Measurements from ENCODE around the gene OR51V1. TPM values are rescaled to one million over a fixed set of nuclear protein-coding genes. Genes with fewer than 3 reads are reported as not detected.

OR51V1 gene
- total and polyA plus RNA-seq, 2 of the 13 experiments (the other 11 are each of a cell fraction or from before 2014, with no cell fraction given): not detected

DNA sequence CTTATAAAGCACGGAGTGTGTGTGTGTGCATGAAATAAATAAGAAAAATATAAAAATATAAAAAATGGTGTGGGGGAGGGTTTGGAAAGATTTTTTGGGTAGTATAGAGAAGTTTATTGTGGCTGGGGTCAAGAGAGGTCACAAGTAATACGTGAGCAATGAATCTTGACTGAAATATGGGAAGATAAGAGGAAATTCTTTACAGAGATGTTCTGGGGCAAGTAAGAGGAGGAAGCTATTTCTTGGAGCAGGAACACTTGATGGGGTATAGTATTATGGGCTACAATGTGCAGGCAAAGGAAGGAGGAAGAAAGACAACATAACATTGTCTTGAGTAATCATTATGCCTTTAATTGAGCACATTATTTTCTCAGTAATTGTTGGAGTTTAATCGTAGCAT, 31.7 kb upstream of the OR51V1 start (continued):
- TF ChIP-seq, protein P1, sequence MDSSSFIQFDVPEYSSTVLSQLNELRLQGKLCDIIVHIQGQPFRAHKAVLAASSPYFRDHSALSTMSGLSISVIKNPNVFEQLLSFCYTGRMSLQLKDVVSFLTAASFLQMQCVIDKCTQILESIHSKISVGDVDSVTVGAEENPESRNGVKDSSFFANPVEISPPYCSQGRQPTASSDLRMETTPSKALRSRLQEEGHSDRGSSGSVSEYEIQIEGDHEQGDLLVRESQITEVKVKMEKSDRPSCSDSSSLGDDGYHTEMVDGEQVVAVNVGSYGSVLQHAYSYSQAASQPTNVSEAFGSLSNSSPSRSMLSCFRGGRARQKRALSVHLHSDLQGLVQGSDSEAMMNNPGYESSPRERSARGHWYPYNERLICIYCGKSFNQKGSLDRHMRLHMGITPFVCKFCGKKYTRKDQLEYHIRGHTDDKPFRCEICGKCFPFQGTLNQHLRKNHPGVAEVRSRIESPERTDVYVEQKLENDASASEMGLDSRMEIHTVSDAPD (CRISPR knock-in tag; IDR thresholded peaks at IDR 0.05): no peak
- no peak for TF ChIP-seq KAT8 (CRISPR knock-in tag; IDR thresholded peaks at IDR 0.05)

DNA sequence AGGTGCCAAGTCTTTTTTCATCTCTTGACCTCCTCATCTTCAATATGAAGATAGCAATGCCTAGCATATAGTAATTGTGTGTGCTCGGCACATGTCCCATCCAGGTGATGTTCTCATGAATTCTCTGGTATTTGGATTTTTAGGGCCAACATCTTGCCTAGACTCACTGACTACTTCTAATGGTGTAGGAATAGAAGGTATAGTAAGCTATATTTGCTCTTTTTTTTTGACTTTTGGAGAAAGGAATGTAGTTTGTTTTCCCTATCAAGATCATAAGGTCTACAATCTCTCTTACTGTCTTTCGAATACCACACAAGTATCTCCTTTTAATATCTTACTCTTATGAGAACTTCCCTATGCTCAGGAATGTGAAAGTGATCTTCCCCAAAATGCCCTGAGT, 30.6 kb upstream of the OR51V1 start:
- Histone ChIP-seq H2AFZ (ENCODE audit: low read length) (no peak overlapping the region), H3K4me3 (replicated peaks in 1 of 3; ENCODE audit: insufficient read depth in 1 of 3, low read depth in 2 of 3, low read length in 3 of 3) (no peak overlapping the region), H3K4me2 (ENCODE audit: low read depth, low read length) (no peak overlapping the region), H3K9me3 (ENCODE audit: low read length) (no peaks in the 10 kb centered on the region), H3K9ac (ENCODE audit: insufficient read depth, low read depth, low read length) (no peak overlapping the region), H3K27me3 (ENCODE audit: control insufficient read depth in 1 of 2, insufficient read depth in 2 of 2, low read length in 2 of 2) (no peaks in the 10 kb centered on the region; a peak in 1 of 5 replicates), H3K79me2 (ENCODE audit: insufficient read depth, low read length) (no peaks in the 10 kb centered on the region), H3K36me3 (replicated peaks in 1 of 2; ENCODE audit: control insufficient read depth in 1 of 2, insufficient read depth in 2 of 2, low read length in 2 of 2) (no peaks in the 10 kb centered on the region), H3K4me1 (ENCODE audit: insufficient read depth, low read length) (no peaks in the 10 kb centered on the region), H4K20me1 (ENCODE audit: insufficient read depth, low read length) (no peaks in the 10 kb centered on the region; the same call in 1 of the 2 replicates), H3K27ac (ENCODE audit: extremely low read length, insufficient read depth, low read length) (no peak overlapping the region)
- DNase-seq (ENCODE audit: low spot score): no peak
- ChIA-PET POLR2A (no interaction called here), CTCF (ENCODE audit: low intra/inter-chr PET ratio, low total read pairs) (no interaction called here)
- in situ Hi-C loops (cut with HindIII; ENCODE audit: extremely low pct_ligation_motif_present, low pct_unique_long_range_greater_than_20kb): no loop called here
- FAIRE-seq: no peak
- WGBS (ENCODE audit: low lambda C conversion rate): 2% methylated on average over 2 of the region's 2 CpGs
- intact Hi-C loops (cut with micrococcal nuclease; ENCODE audit: unreplicated experiment): no loop called here
- no peak for ATAC-seq
- no TSS peak for BruUV-seq (replicated peaks)
- TF ChIP-seq HOXA7 (CRISPR knock-in tag; IDR thresholded peaks at IDR 0.05): no peak
- no peak for TF ChIP-seq KDM5A (IDR thresholded peaks at IDR 0.05; ENCODE audit: borderline replicate concordance, low read length)
- TF ChIP-seq ZNF788 (CRISPR knock-in tag; IDR thresholded peaks at IDR 0.05; ENCODE audit: borderline replicate concordance): no peak
- no peak for TF ChIP-seq DMAP1 (CRISPR knock-in tag; IDR thresholded peaks at IDR 0.05)
- TF ChIP-seq PPARG (CRISPR knock-in tag; conservative IDR thresholded peaks at IDR 0.05): no peak
- TF ChIP-seq ASH2L (IDR thresholded peaks at IDR 0.05; ENCODE audit: insufficient read length, low read depth, low read length): no peak
- TF ChIP-seq, protein P2, sequence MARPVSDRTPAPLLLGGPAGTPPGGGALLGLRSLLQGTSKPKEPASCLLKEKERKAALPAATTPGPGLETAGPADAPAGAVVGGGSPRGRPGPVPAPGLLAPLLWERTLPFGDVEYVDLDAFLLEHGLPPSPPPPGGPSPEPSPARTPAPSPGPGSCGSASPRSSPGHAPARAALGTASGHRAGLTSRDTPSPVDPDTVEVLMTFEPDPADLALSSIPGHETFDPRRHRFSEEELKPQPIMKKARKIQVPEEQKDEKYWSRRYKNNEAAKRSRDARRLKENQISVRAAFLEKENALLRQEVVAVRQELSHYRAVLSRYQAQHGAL (CRISPR knock-in tag; IDR thresholded peaks at IDR 0.05; ENCODE audit: not compliant biosample characterization): no peak
- TF ChIP-seq CC2D1A (CRISPR knock-in tag; IDR thresholded peaks at IDR 0.05): no peak
- TF ChIP-seq, protein P3, sequence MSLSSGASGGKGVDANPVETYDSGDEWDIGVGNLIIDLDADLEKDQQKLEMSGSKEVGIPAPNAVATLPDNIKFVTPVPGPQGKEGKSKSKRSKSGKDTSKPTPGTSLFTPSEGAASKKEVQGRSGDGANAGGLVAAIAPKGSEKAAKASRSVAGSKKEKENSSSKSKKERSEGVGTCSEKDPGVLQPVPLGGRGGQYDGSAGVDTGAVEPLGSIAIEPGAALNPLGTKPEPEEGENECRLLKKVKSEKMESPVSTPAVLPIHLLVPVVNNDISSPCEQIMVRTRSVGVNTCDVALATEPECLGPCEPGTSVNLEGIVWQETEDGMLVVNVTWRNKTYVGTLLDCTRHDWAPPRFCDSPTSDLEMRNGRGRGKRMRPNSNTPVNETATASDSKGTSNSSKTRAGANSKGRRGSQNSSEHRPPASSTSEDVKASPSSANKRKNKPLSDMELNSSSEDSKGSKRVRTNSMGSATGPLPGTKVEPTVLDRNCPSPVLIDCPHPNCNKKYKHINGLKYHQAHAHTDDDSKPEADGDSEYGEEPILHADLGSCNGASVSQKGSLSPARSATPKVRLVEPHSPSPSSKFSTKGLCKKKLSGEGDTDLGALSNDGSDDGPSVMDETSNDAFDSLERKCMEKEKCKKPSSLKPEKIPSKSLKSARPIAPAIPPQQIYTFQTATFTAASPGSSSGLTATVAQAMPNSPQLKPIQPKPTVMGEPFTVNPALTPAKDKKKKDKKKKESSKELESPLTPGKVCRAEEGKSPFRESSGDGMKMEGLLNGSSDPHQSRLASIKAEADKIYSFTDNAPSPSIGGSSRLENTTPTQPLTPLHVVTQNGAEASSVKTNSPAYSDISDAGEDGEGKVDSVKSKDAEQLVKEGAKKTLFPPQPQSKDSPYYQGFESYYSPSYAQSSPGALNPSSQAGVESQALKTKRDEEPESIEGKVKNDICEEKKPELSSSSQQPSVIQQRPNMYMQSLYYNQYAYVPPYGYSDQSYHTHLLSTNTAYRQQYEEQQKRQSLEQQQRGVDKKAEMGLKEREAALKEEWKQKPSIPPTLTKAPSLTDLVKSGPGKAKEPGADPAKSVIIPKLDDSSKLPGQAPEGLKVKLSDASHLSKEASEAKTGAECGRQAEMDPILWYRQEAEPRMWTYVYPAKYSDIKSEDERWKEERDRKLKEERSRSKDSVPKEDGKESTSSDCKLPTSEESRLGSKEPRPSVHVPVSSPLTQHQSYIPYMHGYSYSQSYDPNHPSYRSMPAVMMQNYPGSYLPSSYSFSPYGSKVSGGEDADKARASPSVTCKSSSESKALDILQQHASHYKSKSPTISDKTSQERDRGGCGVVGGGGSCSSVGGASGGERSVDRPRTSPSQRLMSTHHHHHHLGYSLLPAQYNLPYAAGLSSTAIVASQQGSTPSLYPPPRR (CRISPR knock-in tag; IDR thresholded peaks at IDR 0.05; ENCODE audit: borderline replicate concordance): no peak
- TF ChIP-seq ZNF781 (CRISPR knock-in tag; IDR thresholded peaks at IDR 0.05; ENCODE audit: borderline replicate concordance, not compliant biosample characterization): no peak
- TF ChIP-seq, protein P4, sequence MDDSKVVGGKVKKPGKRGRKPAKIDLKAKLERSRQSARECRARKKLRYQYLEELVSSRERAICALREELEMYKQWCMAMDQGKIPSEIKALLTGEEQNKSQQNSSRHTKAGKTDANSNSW (CRISPR knock-in tag; IDR thresholded peaks at IDR 0.05; ENCODE audit: borderline replicate concordance): no peak
- TF ChIP-seq, protein P5, sequence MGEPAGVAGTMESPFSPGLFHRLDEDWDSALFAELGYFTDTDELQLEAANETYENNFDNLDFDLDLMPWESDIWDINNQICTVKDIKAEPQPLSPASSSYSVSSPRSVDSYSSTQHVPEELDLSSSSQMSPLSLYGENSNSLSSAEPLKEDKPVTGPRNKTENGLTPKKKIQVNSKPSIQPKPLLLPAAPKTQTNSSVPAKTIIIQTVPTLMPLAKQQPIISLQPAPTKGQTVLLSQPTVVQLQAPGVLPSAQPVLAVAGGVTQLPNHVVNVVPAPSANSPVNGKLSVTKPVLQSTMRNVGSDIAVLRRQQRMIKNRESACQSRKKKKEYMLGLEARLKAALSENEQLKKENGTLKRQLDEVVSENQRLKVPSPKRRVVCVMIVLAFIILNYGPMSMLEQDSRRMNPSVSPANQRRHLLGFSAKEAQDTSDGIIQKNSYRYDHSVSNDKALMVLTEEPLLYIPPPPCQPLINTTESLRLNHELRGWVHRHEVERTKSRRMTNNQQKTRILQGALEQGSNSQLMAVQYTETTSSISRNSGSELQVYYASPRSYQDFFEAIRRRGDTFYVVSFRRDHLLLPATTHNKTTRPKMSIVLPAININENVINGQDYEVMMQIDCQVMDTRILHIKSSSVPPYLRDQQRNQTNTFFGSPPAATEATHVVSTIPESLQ (CRISPR knock-in tag; conservative IDR thresholded peaks at IDR 0.05): no peak

Data from HepG2 (cell line).